Non-pigmented ciliary epithelial cell (primary cell): ENCODE results near the gene PTGIS.

ENCODE experiments used
- DNase-seq: peaks from one replicate; pipeline ENCODE4 v3.0.0-alpha.2; 2010; ENCODE audit warnings: low read depth

PTGIS gene

DNA sequence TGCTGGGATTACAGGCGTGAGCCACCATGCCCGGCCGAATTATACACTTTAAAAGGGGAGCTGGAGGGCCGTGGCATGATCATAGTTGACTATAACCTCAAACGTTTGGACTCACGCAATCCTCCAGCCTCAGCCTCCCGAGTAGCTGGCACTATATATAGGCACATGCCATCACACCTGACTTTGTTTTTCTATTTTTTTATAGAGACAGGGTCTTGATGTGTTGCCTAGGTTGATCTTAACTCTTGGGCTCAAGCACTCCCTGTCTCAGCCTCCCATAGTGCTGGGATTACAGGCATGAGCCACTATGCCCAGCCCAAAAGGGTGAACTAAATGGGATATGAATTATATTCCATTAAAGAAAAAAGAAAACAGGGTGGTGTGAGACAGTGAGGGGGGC, 7.8 kb downstream of the PTGIS start:
- DNase-seq, result no peak

DNA sequence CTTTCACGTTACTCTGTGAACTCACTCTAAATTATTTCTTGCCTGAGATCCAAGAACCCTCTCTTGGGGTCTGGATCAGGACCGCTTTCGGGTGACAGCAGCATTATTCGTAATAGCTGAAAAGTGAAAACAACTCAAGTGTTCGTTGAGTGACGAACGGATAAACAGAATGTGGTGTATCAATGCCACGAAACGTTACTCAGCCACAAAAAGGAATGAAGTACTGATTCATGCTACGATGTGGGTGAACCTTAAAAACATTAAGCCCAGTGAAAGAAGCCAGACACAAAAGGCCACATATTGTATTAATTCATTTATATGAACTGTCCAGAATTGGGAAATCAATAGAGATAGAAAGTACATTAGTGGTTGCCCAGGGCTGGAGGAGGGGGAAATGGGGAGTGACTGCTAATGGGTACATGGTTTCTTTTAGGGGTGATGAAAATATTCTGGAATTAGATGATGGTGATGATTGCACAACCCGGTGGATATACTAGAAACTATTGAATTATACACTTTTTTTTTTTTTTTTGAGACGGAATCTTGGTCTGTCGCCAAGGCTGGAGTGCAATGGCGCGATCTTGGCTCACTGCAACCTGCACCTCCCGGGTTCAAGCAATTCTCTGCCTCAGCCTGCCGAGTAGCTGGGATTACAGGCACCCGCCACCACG, 8.4 kb downstream of the PTGIS start:
- no peak for DNase-seq

DNA sequence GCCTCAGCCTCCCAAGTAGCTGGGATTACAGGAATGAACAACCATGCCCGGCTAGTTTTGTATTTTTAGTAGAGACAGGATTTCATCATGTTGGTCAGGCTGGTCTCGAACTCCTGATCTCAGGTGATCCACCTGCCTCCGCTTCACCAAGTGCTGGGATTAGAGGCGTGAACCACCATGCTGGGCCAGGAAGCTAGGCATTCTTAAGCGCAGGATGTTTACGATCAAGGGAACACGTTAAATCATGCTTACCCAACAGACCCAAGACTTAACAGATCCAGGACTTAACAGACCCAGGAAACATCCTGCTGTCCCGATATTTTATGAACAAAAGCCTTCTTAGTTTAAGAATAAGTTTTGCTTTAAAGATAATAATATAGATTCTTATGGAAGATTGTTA, 9.1 kb downstream of the PTGIS start:
- no peak for DNase-seq

DNA sequence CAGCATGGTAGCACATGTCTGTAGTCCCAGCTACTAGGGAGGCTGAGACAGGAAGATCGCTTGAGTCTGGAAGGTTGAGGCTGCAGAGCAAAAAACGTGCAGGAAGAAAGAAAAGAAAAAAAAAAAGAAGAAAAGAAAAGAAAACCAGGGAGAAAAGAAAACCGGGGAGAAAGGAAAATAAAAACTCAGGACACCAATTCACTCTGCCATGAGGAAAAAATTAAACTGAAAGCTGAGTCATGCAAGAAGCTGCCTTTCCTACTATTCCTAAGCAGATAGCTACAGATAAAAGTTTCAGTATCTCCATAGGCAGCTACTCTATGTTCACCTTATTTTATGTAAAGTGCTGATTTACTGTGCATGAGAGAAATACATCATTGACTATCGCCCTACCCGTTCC, 10.5 kb downstream of the PTGIS start:
- no peak for DNase-seq

DNA sequence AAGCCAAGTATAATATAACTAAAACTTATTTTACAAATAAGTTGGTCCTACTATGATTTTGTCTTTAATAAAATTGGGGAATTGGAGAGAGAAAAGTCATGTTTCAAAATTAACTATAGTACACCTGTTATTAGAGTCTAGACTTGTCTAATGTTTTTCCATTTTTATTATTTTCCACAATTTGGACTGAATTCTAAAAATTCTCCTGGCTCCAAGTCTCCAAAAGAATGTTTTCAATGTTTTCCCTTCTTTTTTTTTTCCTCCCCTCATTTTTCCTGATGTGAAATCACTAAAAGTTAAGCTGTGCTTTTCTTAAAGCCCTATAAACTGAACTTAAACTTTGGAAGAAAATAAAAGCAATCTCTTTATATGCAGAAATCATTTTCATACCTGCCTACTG, 11.3 kb downstream of the PTGIS start:
- DNase-seq, result no peak

DNA sequence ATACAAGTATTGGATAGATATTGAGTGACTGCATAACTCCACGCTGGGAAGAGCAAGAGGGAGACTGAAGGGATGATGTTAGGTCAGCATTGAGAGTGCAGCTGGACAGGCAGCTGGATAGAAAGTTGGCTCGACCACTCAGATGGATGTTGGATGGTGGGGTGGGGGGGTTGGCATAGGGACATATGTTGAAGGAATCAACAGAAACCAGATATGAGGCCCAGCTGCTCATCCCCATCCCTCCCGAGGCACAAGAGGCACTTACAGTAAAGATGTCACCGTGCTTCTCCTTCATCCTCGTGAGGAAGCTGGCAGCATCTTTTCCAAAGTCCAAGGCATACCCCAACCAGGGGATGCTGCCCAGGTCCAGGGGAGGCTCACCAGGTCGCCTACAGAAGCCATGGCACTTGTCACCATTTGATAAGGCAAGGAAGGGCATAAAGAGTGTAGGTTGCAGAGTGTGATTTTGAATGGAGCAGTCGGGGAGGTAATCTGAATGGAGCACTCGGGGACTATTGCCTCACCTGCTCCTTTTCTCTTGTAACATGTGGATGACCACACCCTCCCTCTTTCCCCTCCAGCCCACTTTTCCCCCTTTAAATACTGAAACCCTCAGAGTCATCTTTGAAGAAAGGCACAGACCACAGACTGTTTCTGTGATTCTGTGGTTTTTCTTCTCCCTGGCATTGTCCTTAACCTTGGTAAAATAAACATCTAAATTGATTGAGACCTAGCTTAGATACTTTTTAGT, 18.0 kb downstream of the PTGIS start:
- DNase-seq, result no peak

DNA sequence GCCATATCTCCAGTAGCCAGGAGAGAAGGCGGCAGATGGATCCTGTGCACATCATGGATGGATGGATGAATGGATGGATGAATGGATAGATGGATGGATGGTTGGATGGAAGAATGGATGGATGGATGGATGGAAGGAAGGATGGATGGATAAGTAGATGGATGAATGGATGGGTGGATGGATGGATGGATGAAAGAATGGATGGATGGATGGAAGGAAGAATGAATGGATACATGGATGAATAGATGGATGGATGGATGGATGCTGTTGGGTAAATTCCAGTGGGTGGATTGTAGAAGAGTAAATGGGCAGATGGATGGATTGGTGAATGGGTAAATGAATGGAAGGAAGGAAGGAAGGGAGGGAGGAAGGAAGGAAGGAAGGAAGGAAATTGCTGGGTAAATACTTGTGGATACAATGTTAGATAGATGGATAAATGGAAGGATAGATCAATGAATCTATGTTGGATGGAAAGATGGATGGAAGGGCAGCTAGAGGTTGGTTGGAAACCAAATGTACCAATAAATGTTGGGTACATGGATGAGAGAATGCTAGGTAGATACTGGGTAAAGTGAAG, 19.5 kb downstream of the PTGIS start:
- DNase-seq, result no peak

DNA sequence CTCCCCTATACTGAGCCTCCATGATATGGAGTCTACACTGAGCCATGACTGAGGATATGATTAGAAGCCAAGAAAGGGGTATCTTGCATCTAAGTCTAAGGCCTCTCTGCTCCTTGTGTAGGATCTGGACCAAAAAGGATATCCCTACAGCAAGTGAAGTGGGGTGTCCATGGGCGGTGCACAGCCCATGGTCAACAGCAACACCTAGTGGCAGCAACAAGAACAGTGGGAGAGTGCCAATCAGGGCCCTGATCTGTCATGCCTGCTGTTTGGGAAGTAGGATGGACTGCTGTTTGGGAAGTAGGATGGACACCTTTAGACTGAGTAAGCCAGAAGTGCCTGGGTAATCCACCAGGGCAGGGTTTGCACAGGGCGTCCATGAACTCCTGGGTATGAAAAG, 22.4 kb downstream of the PTGIS start:
- DNase-seq, result no peak

DNA sequence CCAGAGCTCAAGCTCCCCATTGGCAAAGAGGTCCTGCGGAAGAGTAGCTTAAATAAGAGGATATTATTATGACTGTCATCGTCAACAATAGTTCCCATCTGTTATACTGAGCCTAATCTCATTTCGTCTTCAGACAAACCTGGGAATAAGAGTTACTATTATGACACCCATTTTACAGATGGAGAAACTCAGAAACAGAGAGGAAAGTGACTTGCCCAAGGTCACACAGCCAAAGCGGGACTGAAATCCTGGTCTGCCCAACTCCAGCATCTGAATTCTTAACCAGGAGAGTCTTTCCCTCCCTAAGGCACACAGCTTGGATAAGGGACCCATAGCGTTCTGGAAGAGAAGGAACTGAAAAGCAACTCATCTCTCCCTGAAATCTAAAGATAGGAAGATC, 23.4 kb downstream of the PTGIS start:
- DNase-seq, result no peak

DNA sequence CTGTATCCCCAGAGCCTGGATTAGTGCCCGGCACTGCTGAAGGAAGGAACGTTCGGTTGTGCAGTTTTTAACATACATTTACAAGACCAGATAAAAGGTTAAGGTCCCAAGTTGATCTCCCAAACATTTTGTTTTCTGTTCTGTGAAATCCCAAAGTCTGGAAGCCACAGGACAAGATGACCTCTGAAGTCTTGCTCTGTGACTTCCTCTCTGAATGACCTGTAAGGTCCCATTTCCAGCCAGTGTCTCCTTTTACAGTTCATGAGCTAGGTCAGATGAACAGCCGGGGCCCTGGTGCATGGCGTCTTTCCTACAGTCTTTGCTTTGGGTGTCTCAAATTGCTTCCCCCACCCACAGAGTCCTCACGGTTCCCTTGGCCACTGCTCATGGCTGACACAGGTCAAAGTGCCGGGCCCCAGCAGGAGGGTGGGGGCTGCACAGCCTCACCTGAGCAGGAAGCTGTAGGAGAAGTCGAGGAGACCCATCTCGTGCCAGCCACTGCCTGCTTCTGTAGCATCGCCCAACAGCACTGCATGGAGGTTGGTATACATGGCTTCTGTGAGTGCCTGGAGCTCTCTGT, 24.0 kb downstream of the PTGIS start:
- DNase-seq, result no peak

DNA sequence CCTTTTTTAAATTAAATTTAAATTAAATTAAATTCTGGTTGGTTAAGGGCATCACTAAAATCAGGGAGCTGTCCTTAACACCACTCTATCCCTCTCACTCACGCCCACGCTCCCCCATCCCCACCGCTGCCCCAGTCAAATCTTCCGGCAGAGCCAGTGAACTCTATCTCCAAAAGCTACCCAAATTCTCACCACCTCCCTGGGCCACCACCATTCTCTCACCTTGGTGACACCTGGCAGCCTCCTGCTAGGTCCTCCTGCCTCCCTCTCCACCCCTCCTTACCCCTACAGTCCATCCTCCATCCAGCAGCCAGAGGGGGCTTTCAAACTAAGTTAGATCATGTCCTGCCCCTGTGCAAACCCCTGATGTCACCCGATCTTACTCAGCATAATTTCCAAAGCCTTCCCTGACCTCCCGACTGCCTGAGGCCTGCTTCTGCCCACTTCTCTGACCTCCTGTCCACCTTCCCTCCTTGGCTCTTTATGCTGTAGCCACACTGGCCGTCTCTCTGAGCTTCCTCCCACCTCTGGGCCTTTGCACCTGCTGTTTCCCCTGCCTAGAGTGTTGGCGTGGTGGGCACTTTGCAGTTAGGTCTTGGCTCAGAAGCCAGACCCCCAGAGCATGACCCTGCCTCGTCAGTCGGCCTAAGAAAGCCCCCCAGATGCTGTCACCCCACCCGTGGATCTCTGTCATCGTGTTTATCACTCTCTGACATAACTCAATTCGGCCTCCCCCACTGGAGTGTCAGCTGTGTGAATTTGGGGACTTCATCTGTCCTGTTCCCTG, 24.7 kb downstream of the PTGIS start:
- DNase-seq, result no peak

DNA sequence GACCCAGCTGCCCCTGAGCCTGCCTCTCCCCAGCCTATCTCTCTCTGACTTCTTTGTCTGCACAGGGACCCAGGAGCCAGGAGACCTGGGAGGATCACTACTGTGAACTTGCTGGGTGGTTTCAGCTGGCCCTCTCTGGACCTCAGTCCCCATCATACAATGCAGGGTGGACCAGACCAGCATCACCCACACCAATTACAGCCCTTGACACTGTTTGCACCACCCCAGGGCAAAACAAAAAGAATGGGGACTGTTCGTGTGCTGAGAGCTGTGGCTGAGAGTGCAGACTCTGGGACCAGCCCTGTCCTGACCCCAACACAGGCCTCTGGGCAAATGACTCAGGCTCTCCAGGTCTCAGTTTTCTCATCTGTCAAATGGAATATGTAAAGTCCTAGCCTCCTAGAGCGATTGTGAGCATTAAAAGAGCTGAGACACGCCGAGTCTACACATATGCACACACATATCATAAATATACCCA, 25.4 kb downstream of the PTGIS start:
- DNase-seq, result no peak

DNA sequence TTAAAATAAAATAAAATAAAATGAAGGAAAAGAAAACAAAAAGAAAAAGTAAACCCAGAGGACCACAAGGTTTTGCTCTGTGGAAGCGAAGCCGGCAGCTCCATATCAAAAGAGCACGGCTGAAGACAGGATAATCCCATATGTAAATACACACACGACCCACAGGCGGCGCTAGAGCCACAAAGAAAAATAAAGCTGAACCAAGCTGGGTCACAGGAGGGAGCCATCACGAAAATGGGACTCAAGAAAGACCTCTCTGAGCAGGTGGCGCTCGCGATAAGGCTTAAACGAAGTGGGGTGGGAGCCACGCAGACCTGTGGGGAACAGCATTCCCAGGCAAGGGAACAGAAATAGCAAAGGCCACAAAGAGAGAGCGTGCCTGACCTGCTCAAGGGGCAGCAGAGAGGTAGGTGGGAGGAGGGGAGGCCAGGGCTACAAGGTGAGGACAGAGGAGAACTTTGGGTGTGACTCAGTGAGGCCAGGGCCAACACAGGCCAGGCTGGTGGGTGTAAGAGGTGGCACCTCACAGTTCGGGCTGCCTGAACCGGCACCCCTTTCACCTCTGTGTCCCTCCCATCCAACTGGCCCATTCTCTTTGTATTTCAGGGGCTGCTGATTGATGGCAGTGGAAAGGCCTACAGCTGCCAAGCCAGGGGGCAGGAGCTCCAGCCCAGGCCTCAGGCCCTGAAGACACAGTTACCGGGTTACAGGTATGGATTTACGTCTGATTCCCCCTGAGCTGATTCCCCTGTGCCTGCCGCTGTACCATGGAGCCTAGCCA, 26.0 kb downstream of the PTGIS start:
- no peak for DNase-seq

DNA sequence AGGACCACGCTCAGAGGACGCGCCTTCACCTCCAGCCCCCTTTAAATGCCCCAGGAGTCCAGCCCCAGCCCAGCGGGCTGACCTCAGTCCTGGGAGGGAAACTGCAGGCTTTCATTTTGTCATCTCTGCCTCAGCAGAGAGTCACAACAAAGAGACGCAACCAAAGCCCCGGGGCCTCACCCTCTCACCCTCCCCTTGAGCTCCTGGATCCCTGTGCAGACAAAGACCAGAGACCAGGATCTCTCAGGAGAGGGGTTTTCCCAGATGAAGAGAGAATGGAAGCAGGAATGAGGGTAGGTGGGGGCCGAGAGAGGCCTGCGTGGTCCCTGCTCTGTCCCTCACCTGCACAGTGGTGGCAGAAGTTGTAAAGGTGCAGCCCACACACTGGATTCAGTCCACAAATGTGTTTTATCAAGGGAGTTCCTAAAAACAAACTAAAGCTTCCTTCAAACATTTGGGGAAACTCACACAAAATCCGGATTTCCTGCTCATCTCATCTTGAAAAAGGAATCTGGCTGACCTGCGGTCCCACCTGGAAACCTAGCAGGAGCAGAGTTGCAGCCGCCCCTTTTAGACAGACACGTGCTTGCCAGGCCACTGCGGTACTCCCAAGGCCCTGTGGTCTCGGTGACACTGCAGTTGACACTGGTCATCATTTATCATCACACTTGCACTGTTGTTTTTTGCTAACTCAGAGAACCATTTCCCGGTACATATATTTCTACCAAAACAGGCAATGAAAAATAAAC, 27.1 kb downstream of the PTGIS start:
- DNase-seq, result no peak

DNA sequence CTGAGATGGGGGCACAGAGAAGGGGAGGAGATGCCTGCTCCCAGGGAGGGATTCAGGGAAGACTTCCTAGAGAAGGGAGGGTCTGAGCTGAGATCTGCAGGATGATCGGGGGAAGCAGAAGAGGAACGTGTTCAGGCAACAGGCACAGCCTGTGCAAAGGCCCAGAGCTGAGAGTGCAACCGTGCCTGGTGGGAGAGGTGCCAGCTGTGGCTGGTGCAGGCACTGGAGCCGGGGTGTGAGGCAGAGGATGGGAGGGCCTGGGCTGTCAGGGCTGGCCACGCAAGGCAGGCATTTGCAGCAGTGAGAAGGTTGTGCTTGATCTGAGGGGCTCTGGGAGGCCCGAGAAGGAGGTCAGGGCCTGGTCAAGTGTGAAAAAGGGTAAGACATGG, 27.7 kb downstream of the PTGIS start:
- DNase-seq, result no peak

DNA sequence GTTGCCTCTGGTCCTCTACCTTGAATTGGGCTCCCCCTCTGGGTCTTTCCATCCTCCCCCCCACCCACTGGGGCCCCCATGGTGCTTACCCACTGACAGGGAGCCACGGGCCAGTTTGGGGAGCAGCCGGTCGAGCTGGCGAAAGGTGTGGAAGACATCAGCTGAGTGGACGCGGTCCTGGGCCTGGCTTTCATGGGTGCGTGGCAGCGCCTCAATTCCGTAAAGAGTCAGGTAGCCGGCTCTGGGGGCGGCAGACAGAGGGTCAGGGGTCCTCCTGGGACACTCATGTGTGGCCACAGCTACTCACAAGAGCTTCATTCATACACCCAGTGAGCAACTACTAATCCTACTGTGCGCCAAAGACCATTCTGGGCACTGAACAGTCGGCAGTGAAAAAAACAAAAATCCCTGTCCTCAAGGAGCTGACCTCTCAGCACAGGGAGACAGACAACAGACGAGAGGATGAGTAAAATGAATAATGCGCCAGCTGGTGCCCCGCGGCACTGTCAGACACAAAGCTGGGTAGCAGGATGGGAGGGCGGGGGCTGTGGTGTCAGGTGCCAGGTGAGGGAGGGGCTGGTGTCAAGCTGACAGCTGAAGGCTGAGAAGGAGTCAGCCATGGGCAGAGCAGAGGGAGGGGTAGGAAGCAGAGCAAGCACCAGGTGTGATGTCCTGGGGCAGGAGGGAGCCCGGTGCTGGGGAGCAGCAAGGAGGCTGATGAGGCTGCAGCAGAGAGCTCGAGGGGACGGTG, 28.3 kb downstream of the PTGIS start:
- no peak for DNase-seq

DNA sequence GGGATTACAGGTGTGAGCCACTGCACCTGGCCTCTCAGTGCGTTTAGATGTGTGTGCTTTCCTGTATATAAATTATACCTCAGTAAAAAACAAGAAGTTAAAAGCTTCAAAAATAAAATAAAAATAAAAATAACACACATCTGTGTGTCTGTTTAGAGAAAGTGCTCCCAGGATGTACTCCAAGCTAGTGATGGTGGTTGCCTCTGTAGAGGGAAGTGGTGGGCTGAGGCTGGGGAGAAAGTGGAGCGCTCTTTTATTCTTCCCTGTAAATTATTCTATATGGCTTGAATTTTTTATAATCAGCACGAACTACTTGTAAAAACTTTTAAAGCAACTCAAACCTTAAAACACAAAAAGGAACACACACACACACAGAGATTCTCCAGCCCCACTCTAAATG, 29.0 kb downstream of the PTGIS start:
- DNase-seq, result no peak

DNA sequence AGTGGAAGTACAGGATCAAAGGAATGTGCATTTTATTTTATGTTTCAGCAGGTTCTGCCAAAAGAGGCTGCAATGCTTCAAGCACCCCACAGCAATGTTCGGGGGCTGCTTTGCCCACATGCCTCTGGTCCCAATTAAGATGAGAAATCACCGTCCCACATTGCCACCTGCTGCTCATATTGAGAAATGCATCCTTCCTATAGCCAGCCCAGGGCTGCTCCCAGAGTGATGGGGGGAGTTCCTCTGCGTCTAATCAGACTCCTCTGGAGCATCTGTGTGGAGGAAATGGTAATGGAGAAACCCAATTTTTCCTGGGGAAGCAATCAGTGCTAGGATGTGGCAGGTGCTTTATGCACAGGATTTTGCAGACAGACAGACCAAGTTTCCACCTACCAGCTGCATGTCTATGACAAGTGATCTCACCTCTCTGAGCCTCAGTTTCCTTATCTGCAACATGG, 33.7 kb downstream of the PTGIS start:
- DNase-seq, result no peak

DNA sequence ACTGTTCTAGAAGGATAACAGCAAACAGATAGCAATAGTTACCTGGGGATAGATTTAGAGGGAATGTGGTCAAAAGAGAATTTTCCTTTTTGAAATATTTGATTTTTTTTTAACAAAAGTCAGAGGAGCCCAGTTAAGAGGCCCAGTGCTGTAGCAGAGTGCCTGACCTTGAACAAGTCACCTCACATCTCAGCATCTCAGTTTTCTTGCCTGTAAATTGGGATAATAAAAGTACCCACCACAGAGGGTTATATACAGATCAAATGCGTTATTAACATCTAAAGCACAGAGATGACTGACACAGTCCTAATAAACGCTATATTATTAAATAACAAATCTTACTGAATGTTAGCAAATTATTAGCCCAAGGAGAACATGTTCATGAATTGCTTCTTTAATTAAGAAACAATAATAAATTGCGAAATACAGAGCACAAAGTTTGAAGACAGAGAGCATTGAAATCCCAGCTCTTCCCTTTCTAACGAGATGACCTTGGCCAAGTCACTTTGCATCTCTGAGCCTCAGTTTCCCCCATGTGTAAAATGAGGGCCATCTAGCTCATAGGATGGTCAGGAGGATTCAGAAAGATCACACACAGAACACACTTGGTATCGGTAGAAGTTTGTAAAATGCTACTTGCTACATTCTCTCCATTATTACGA, 35.5 kb downstream of the PTGIS start:
- no peak for DNase-seq
